Measurements from ENCODE around the gene KLF8.
"Not testable (repeated sequence)": the region's sequence is repeated elsewhere in the genome, so short reads cannot be mapped to it uniquely, and the experiment has no call there.

KLF8 gene

DNA sequence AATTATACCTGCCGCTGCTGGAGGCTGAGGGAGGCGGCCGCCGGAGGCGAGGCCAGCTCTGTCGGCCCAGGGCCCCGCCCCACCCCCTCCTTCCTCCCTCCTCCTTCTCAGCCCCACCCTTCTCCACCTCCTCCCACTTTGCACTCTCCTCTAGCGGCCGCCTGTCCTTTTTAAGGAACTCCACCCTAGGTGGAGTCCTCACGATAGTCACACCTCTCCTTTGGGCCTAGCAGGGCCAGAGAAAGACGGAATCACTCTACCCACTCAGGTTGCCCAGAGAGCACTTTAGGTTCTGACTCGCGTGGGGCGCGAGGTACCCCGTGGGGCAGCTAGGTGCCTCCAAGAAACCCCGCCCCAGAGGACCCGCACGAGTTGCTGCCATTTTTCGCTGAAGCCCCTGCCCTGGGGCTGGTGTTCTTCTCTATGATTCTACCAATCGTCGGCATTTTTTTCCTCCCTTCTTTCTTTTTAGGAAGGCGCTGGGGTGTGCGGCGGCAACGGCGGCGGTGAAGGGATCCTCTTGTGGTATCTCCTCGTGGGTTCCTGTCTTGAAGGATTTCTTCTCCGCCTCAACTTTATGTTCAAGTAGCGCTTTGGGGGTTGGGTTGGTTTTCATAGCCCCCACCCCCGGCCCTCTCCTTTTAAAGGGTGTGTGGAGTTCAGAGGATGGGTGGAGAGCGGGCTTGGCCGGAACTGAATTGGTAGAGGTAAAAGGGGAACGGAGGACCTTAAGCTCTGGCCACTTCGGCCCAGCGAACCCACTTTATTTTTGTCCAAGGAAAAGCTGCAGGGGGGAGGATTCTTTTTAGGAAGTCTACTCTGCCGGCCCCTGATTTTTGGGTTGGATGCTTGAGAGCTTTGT lies at the start of gene KLF8:
KLF8 (plus strand) TSS at position 136 of the 862 bp plus-strand sequence. CDS start 979 bp downstream, outside the sequence.
- DNase-seq: no peak

- DNase-seq: not testable (repeated sequence)
Measured at GRCh38 chrX:56206945-56207344, 25.2 kb upstream of the KLF8 start.

GRCh38 chrX:56211701-56212100 lies 20.5 kb upstream of the KLF8 start:
- no peak for DNase-seq

DNA sequence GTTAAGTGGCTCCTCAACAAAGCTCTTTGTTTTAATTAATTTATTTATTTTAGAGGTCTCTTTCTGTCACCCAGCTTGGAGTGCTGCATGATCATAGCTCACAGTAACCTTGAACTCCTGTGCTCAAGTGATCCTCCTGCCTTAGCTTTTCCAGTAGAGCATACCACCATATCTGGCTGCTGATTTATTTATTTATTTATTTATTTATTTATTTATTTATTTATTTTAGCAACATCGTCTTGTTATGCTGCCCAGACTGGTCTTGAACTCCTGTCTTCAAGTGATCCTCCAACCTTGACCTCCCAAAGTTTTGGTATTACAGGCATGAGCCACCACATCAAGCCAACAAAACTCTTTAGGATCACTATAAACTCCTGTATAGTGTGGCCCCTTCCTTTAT lies 15.8 kb upstream of the KLF8 start:
- DNase-seq: no peak

- DNase-seq: no peak
Measured at GRCh38 chrX:56219700-56220099, 12.5 kb upstream of the KLF8 start.

- no peak for DNase-seq
Measured at GRCh38 chrX:56221101-56221500, 11.1 kb upstream of the KLF8 start.

- no peak for DNase-seq
Measured at GRCh38 chrX:56222473-56223000, 9.6 kb upstream of the KLF8 start.

DNA sequence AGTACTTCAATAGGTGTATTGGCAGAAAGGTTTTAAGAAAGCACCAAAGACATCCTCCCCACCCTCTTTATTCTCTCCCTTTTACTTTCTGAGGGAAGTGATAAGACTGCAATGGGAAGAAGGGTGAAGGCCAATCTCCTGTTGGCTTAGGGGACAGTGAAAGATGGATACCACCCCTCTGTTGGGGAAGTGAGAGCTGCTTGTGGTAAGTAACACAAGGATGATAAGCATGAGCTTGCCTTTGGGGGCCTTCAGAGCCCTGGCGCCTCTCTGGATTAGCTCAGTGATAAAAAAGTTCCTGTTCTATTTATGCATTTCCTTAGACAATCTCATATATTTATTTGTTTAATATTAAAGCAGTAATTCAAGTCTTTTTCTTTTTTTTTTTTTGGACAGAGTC lies 5.2 kb upstream of the KLF8 start:
- DNase-seq: no peak

GRCh38 chrX:56228914-56229313 lies 3.2 kb upstream of the KLF8 start:
- DNase-seq: no peak

- no peak for DNase-seq
Measured at GRCh38 chrX:56231537-56232090, 542 bp upstream of the KLF8 start.

GRCh38 chrX:56233100-56233499 lies 944 bp downstream of the KLF8 start:
- no peak for DNase-seq

DNA sequence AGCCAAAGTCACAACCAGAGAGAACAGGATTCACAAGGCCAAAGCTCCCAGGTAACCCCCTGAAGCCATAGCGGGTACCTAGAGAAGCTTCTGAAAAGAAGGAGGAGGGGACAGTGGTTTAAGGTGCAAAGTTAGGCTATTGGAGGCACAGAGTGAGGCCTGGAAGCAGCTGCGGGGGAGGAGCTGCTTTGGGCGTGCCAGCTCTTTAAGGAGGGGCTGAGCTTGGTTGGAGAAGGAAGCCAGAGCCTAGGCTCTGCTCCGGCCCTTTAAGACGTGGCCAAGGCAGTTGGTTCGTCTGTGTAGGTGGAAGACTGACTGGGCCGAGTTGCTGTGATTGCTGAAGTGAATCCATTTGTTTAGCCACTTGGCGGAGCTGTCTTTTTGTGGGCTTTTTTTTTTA lies 1.5 kb downstream of the KLF8 start:
- no peak for DNase-seq

DNA sequence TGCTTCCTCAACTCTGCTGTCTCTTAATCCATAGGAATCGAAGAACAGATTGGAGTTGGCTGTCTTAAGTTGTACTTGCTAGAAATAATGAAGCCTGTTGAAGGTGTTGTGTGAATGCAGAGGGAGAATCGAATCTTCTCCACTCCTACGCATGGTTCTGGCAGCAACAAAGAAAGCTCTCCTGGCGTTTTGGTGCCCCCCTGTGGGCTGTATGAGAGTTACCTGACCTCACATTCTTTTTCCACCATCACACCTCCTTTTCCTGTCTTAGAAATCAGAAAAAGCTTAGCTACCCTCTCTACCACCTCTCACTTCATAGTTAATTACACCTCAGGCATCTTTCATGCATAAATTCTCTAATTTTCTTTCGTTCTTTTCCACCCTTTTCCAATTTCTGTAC lies 16.3 kb downstream of the KLF8 start:
- no peak for DNase-seq

GRCh38 chrX:56253832-56254703 lies 21.9 kb downstream of the KLF8 start:
- DNase-seq: no peak

DNA sequence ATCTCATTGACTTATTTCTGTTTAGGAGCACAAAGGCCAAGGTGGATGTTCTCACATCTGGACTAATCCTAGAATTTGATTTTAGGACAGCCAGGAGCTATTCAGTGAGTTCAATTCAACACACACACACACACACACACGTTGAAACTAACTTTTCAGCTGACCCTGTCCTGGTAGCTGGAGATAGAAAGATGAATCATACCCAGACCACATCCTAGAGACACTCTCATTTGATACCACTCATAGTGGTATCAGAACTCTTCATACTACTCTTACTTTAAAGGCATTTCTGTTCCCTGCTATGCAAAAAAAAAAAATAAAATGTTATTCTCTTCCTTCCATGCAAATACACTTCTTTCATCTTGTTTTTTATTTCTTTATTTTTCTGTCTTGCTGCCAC lies 36.7 kb downstream of the KLF8 start:
- DNase-seq: no peak

- no peak for DNase-seq
Measured at GRCh38 chrX:56278692-56279091, 46.5 kb downstream of the KLF8 start.

DNA sequence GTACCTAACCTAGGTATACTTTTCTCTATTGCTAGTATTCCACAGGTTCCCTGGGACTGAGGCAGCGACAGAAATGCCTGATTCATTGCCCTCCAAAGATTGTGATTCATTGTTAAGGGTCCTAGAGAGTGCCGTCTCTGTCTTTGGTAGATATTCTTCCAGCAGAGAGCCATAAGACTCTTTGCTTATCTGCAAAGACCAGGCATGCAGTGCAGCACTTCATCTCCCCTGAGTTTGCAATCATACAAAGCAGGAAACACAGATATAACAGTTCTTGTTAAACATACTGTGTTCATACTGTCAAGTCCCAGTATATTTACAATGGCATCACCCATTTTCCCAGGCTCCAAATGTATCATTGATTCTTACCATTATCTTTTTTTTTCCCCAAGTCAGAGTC lies 47.7 kb downstream of the KLF8 start:
- DNase-seq: no peak

DNA sequence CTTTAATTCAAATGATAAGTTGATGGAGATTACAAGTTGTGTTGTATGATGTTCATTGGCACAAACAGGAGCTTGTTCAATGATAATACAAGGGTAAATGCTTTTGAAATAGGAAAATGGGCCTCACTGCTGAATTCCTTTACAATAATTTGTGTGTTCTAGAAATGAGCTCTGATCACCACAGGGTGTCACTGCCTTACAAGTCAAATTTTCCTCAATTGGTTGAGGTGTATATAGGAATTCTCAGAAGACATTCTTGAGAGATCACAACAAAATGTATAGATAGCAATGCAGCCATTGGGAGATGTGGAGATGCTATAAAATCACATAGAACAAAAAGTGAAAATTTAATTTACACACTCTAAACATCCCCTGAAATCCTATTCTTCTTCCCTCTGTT lies 49.6 kb downstream of the KLF8 start:
- no peak for DNase-seq

- DNase-seq: no peak
Measured at GRCh38 chrX:56284269-56284668, 52.1 kb downstream of the KLF8 start.

DNA sequence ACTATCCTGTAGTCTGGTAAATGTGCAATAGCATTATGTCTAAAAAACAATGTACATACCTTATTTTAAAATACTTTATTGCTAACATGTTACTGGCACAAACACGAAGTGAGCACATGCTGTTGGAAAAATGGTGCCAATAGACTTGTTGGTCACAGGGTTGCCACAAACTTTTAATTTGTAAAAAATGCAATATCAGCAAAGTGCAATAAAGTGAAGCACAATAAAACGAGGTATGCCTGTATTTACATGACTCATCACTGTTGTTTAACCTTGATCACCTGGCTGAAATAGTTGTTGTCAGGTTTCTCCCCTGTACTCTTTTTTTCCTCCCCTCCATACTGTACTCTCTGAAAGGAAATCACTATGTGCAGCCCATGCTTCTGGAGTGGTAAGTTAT lies 56.5 kb downstream of the KLF8 start:
- DNase-seq: no peak

GRCh38 chrX:56289449-56289848 lies 57.3 kb downstream of the KLF8 start:
- DNase-seq: no peak

DNA sequence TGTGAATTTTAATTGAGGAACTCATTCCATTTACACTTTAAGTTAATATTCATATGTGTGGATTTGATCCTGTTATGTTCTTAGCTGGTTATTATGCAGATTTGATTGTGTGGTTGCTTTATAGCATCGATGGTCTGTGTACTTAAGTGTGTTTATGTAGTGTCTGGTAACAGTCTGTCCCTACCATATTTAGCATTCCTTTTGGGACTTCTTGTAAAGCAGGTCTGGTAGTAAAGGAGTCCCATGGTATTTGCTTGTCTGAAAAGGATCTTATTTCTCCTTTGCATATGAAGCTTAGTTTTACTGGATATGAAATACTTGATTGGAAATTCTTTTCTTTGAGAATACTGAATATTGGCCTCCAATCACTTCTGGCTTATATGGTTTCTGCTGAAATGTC lies 76.6 kb downstream of the KLF8 start:
- no peak for DNase-seq

GRCh38 chrX:56309881-56310280 lies 77.7 kb downstream of the KLF8 start:
- no peak for DNase-seq

DNA sequence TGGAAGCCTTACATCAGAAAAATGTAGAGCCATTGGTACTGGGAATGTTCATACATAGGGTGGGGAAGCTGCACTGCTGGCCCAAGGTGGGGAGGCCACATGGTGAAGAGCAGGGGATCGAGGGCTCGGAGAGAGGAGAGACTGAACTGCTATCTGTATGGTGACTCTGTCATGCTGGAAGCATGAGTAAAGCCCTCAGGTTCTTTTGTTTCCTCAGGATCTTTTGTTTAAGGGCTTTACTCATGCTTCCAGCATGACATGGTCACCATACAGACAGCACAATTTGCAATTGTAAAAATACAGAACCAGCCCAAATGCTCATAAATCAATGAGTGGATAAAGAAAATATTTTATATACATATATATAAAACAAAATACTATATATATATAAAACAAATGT lies 78.4 kb downstream of the KLF8 start:
- DNase-seq: no peak

Measured in DMS153 (cell line).